Neural progenitor cell (in vitro differentiated cells): ENCODE measurements around the gene PIWIL1.

ENCODE experiments used
- EZH2 ChIP-seq: fragments of 200-600 bp; sonication (generic); IDR thresholded peaks from 2 replicates; pipeline ENCODE4 v1.6.1; 2017; ENCODE audit warnings: antibody characterized with exemption, mild to moderate bottlenecking, moderate library complexity
- EZH2phosphoT487 ChIP-seq: fragments of 200-600 bp; sonication (generic); IDR thresholded peaks from 2 replicates; pipeline ENCODE4 v1.6.1; 2017; ENCODE audit warnings: antibody characterized with exemption
- TF ChIP-seq, protein P1 (sequence below): fragments of 200-600 bp; sonication (generic); IDR thresholded peaks from 2 replicates; pipeline ENCODE4 v1.5.1; 2017; ENCODE audit warnings: antibody characterized with exemption, mild to moderate bottlenecking

- TF ChIP-seq, protein P1, sequence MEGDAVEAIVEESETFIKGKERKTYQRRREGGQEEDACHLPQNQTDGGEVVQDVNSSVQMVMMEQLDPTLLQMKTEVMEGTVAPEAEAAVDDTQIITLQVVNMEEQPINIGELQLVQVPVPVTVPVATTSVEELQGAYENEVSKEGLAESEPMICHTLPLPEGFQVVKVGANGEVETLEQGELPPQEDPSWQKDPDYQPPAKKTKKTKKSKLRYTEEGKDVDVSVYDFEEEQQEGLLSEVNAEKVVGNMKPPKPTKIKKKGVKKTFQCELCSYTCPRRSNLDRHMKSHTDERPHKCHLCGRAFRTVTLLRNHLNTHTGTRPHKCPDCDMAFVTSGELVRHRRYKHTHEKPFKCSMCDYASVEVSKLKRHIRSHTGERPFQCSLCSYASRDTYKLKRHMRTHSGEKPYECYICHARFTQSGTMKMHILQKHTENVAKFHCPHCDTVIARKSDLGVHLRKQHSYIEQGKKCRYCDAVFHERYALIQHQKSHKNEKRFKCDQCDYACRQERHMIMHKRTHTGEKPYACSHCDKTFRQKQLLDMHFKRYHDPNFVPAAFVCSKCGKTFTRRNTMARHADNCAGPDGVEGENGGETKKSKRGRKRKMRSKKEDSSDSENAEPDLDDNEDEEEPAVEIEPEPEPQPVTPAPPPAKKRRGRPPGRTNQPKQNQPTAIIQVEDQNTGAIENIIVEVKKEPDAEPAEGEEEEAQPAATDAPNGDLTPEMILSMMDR, result no peak
- TF ChIP-seq EZH2 (no peak), EZH2phosphoT487 (no peak)
Measured at GRCh38 chr12:130374083-130374482, 36.4 kb downstream of the PIWIL1 start.
